ENCODE results near the gene GGNBP2.

GRCh38 chr17:36601303-36602029 is 56.7 kb downstream of the GGNBP2 start, which contains the start of gene MRM1:
- TF ChIP-seq, protein P1, sequence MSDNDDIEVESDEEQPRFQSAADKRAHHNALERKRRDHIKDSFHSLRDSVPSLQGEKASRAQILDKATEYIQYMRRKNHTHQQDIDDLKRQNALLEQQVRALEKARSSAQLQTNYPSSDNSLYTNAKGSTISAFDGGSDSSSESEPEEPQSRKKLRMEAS (IDR thresholded peaks at IDR 0.05), result peak; percentile 68
- no peak; a peak in 1 of 4 replicates for TF ChIP-seq CTCF (IDR thresholded peaks at IDR 0.05; ENCODE audit: control extremely low read depth in 1 of 3, insufficient read depth in 1 of 3, low read depth in 1 of 3, low read length in 3 of 3)
- TF ChIP-seq YY1 (IDR thresholded peaks at IDR 0.05; ENCODE audit: low read depth, low read length), result no peak; the same call in 1 of the 2 replicates
- TF ChIP-seq TAF7 (optimal IDR thresholded peaks at IDR 0.05; ENCODE audit: borderline replicate concordance, low read depth, low read length), result no peak
- TF ChIP-seq RAD21 (IDR thresholded peaks at IDR 0.05 in 1 of 2, conservative IDR thresholded peaks at IDR 0.05 in 1 of 2; ENCODE audit: low read depth in 2 of 2, low read length in 2 of 2), result no peak
- TF ChIP-seq CHD2 (IDR thresholded peaks at IDR 0.05; ENCODE audit: low read length), result no peak
- no peak for TF ChIP-seq SP1 (IDR thresholded peaks at IDR 0.05; ENCODE audit: low read depth, low read length)
- peak in 1 of 2 experiments; percentile 80; a peak in 2 of 4 replicates for TF ChIP-seq SIN3A (conservative IDR thresholded peaks at IDR 0.05 in 1 of 2, IDR thresholded peaks at IDR 0.05 in 1 of 2; ENCODE audit: low read depth in 1 of 2, low read length in 2 of 2)
- peak; percentile 68 for TF ChIP-seq POLR2AphosphoS5 (IDR thresholded peaks at IDR 0.05; ENCODE audit: low read depth, low read length)
- no peak for TF ChIP-seq SP2 (IDR thresholded peaks at IDR 0.05; ENCODE audit: low read length)
